Stomach (tissue), 4 donors: ENCODE results near the gene MOGAT1.

Experiments
- CTCF ChIP-seq, 7 experiments: fragments of 450-650 bp in 4 of 7; fragments of 200-600 bp in 3 of 7; sonication (generic) in 3 of 7; IDR thresholded peaks; one replicate each; pipeline ENCODE4 v1.5.1; 2016 to 2019; ENCODE audit warnings: antibody characterized with exemption in 7 of 7, control low read depth in 2 of 7, mild to moderate bottlenecking in 1 of 7
- EP300 ChIP-seq: sonication (generic); formaldehyde crosslinking; IDR thresholded peaks from one replicate; pipeline ENCODE4 v1.6.1; 2017; ENCODE audit warnings: antibody characterized with exemption
- POLR2A ChIP-seq, 4 donors: fragments of 450-650 bp; IDR thresholded peaks; one replicate each; pipeline ENCODE4 v1.6.1; 2016; ENCODE audit warnings: antibody characterized with exemption in 4 of 4, control low read depth in 2 of 4, mild to moderate bottlenecking in 1 of 4, moderate library complexity in 1 of 4
- POLR2AphosphoS5 ChIP-seq, 3 donors: sonication (generic); formaldehyde crosslinking; IDR thresholded peaks; one replicate each; pipeline ENCODE4 v1.6.1; 2016; ENCODE audit warnings: antibody characterized with exemption in 3 of 3

DNA sequence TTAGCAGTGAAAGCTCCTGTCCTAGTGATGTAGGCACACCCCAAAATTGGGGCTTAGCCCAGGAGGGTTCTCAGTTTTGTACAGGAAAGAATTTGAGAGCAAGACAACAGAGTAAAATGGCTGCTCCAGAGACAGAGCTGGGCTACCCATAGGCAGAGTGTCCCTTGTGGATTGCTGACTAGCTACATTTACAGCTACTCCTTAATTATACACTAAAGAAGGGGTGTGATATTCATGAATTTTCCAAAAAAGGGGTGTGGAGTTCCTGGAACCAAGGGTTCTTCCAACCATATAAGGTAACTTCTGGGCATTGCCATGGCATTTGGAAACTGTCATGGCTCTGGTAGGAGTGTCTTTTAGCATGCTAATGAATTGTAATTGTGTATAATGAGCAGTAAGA, 52.8 kb downstream of the MOGAT1 start:
- TF ChIP-seq CTCF (IDR thresholded peaks at IDR 0.05) (no peak), POLR2A (IDR thresholded peaks at IDR 0.05) (no peak), EP300 (no peak), POLR2AphosphoS5 (IDR thresholded peaks at IDR 0.05) (no peak)
